Measurements from ENCODE around the gene PTGS2. TPM values are rescaled to one million over a fixed set of nuclear protein-coding genes. Genes with fewer than 3 reads are reported as not detected.

PTGS2 gene
- total and polyA plus RNA-seq, 2 experiments from 2014 or later: 6.2 to 21.9 TPM

DNA sequence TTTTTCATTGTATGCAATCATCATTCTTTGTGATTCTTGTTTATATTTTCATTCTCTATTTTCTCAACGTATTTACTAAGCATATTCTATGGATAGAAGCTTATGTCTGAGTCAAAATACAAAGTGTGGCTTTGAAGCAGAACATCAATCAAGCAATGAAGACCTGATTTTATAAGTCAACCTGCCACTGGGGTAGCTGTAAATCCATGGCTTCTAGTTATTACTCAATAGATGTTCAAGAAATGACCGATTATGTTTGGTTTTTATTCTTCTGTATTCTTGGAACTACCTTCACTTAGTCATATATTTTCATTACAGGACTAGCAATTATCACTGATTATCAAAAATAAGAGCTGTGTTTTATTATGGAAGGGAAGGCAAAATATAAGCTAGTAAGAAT, 20.5 kb upstream of the PTGS2 start:
- H3K27ac ChIP-seq: no peak overlapping the region
- no peaks in the 10 kb centered on the region for H3K27me3 ChIP-seq
- DNase-seq (ENCODE audit: low spot score): no peak
- TF ChIP-seq, protein P1, sequence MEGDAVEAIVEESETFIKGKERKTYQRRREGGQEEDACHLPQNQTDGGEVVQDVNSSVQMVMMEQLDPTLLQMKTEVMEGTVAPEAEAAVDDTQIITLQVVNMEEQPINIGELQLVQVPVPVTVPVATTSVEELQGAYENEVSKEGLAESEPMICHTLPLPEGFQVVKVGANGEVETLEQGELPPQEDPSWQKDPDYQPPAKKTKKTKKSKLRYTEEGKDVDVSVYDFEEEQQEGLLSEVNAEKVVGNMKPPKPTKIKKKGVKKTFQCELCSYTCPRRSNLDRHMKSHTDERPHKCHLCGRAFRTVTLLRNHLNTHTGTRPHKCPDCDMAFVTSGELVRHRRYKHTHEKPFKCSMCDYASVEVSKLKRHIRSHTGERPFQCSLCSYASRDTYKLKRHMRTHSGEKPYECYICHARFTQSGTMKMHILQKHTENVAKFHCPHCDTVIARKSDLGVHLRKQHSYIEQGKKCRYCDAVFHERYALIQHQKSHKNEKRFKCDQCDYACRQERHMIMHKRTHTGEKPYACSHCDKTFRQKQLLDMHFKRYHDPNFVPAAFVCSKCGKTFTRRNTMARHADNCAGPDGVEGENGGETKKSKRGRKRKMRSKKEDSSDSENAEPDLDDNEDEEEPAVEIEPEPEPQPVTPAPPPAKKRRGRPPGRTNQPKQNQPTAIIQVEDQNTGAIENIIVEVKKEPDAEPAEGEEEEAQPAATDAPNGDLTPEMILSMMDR (IDR thresholded peaks at IDR 0.05; ENCODE audit: poor library complexity): no peak
- TF ChIP-seq EZH2phosphoT487 (IDR thresholded peaks at IDR 0.05; ENCODE audit: low read depth, severe bottlenecking, unreplicated experiment): no peak
- TF ChIP-seq EZH2 (IDR thresholded peaks at IDR 0.05; ENCODE audit: borderline replicate concordance): no peak
- no peak overlapping the region for H3K4me3 ChIP-seq
- 76% methylated on average over 2 of the region's 2 CpGs for WGBS (ENCODE audit: low lambda C conversion rate, missing lambda C conversion rate)
- no peaks in the 10 kb centered on the region for H3K36me3 ChIP-seq (replicated peaks; ENCODE audit: insufficient read depth, low read depth)
- no peaks in the 10 kb centered on the region for H3K9me2 ChIP-seq (replicated peaks; ENCODE audit: insufficient read depth)
- H3K4me2 ChIP-seq: no peak overlapping the region
- no peaks in the 10 kb centered on the region for H3K9me3 ChIP-seq (ENCODE audit: low read depth)
- H2AFZ ChIP-seq: no peak overlapping the region
- no peaks in the 10 kb centered on the region for H4K20me1 ChIP-seq (ENCODE audit: insufficient read depth, poor library complexity, severe bottlenecking)
- H3K4me1 ChIP-seq (ENCODE audit: insufficient read depth): no peaks in the 10 kb centered on the region
- H3K79me2 ChIP-seq: no peaks in the 10 kb centered on the region

DNA sequence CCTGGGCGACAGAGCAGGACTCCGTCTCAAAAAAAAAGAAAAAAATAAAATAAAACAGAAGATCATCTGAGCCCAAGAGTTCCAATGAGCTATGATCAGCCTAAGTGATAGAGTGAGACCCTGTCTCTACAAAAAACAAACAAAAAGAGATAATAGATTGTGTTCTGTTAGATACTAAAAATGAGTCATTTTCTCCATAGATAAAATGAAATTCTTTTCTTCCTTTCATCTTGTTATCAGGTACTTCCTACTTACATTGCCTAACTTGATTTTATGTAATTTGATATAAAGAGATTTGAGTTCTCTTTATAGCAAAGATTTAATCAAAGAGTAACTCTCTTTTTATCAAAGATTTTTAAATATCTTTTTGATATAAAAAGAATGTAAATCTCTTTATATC, 19.3 kb upstream of the PTGS2 start:
- Histone ChIP-seq H3K27me3 (no peaks in the 10 kb centered on the region), H3K79me2 (no peaks in the 10 kb centered on the region), H3K9me2 (replicated peaks; ENCODE audit: insufficient read depth) (no peaks in the 10 kb centered on the region), H3K4me2 (no peak overlapping the region), H3K4me3 (no peak overlapping the region), H3K9me3 (ENCODE audit: low read depth) (no peaks in the 10 kb centered on the region), H3K4me1 (ENCODE audit: insufficient read depth) (no peaks in the 10 kb centered on the region), H2AFZ (no peak overlapping the region), H4K20me1 (ENCODE audit: insufficient read depth, poor library complexity, severe bottlenecking) (no peaks in the 10 kb centered on the region), H3K36me3 (replicated peaks; ENCODE audit: insufficient read depth, low read depth) (no peaks in the 10 kb centered on the region), H3K27ac (no peak overlapping the region)
- TF ChIP-seq EZH2phosphoT487 (IDR thresholded peaks at IDR 0.05; ENCODE audit: low read depth, severe bottlenecking, unreplicated experiment) (no peak), EZH2 (IDR thresholded peaks at IDR 0.05; ENCODE audit: borderline replicate concordance) (no peak)
- TF ChIP-seq, protein P1 (IDR thresholded peaks at IDR 0.05; ENCODE audit: poor library complexity): no peak
- 100% methylated on average over 2 of the region's 2 CpGs for WGBS (ENCODE audit: low lambda C conversion rate, missing lambda C conversion rate)
- no peak for DNase-seq (ENCODE audit: low spot score)

DNA sequence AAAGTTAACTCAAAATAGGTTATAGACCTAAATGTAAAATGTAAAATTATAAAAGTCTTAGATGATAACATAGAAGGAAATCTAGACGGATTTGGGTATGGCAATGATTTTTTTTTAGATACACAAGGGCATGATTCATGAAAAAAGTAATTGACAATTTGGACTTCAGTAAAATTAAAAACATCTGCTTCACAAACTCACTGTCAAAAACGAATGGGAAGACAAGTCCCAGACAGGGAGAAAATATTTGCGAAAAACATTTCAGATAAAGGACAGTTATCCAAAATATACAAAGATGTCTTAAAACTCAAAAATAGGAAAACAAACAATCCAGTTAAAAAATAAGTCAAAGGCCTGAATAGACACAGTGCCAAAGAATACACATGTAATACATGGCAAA, 9.7 kb upstream of the PTGS2 start:
- Histone ChIP-seq H3K9me3 (ENCODE audit: low read depth) (no peaks in the 10 kb centered on the region), H3K9me2 (replicated peaks; ENCODE audit: insufficient read depth) (no peaks in the 10 kb centered on the region), H3K4me3 (no peak overlapping the region), H3K4me1 (ENCODE audit: insufficient read depth) (no peaks in the 10 kb centered on the region), H3K4me2 (no peak overlapping the region), H2AFZ (no peak overlapping the region), H3K79me2 (no peaks in the 10 kb centered on the region), H3K27ac (no peak overlapping the region), H3K36me3 (replicated peaks; ENCODE audit: insufficient read depth, low read depth) (no peaks in the 10 kb centered on the region), H3K27me3 (no peaks in the 10 kb centered on the region), H4K20me1 (ENCODE audit: insufficient read depth, poor library complexity, severe bottlenecking) (no peaks in the 10 kb centered on the region)
- DNase-seq (ENCODE audit: low spot score): no peak
- WGBS (ENCODE audit: low lambda C conversion rate, missing lambda C conversion rate): 62% methylated on average over 3 of the region's 3 CpGs
- TF ChIP-seq EZH2phosphoT487 (IDR thresholded peaks at IDR 0.05; ENCODE audit: low read depth, severe bottlenecking, unreplicated experiment) (no peak), EZH2 (IDR thresholded peaks at IDR 0.05; ENCODE audit: borderline replicate concordance) (no peak)
- TF ChIP-seq, protein P1 (IDR thresholded peaks at IDR 0.05; ENCODE audit: poor library complexity): no peak

DNA sequence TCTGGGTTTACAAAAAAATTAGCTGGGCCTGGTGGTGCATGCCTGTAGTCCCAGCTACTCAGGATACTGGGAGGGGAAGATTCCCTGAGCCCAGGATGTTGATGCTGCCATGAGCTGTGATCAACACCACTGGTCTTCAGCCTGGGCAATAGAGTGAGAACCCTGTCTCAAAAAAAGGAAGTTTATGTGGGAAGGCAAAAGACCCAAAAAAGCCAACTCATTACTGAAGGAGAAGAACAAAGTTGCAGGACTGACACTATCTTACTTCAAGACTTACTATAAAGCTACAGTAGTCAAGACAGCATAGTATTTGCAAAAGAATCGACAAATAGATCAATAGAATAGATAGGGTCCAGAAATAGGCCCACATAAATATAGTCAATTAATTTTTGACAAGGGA, 9.2 kb upstream of the PTGS2 start:
- H3K79me2 ChIP-seq: no peaks in the 10 kb centered on the region
- no peaks in the 10 kb centered on the region for H3K27me3 ChIP-seq
- H3K36me3 ChIP-seq (replicated peaks; ENCODE audit: insufficient read depth, low read depth): no peaks in the 10 kb centered on the region
- no peaks in the 10 kb centered on the region for H4K20me1 ChIP-seq (ENCODE audit: insufficient read depth, poor library complexity, severe bottlenecking)
- no peak for DNase-seq (ENCODE audit: low spot score)
- no peak overlapping the region for H3K27ac ChIP-seq
- WGBS (ENCODE audit: low lambda C conversion rate, missing lambda C conversion rate): 76% methylated on average over 1 of the region's 1 CpG
- H3K4me3 ChIP-seq: no peak overlapping the region
- H2AFZ ChIP-seq: no peak overlapping the region
- no peak for TF ChIP-seq EZH2 (IDR thresholded peaks at IDR 0.05; ENCODE audit: borderline replicate concordance)
- no peak for TF ChIP-seq EZH2phosphoT487 (IDR thresholded peaks at IDR 0.05; ENCODE audit: low read depth, severe bottlenecking, unreplicated experiment)
- TF ChIP-seq, protein P1 (IDR thresholded peaks at IDR 0.05; ENCODE audit: poor library complexity): no peak
- no peaks in the 10 kb centered on the region for H3K9me2 ChIP-seq (replicated peaks; ENCODE audit: insufficient read depth)
- no peaks in the 10 kb centered on the region for H3K4me1 ChIP-seq (ENCODE audit: insufficient read depth)
- no peaks in the 10 kb centered on the region for H3K9me3 ChIP-seq (ENCODE audit: low read depth)
- H3K4me2 ChIP-seq: no peak overlapping the region
